Caco-2 (cell line): ENCODE measurements around the gene LYPD3. TPM values are rescaled to one million over a fixed set of nuclear protein-coding genes. Genes with fewer than 3 reads are reported as not detected.

Experiments used
- BruUV-seq: library from RNA; stranded (reverse); fragments of 400-500 nt; replicated peaks from 2 replicates; lab custom pipeline; 2021; lab: Mats Ljungman, UMichigan
- CTCF ChIA-PET: fragments of 300-600 bp; sonication (Branson Sonifier 250); formaldehyde crosslinking; loops from one replicate; lab custom pipeline; 2022; ENCODE audit warnings: antibody characterized with exemption; lab: Charles Lee
- POLR2A ChIA-PET: fragments of 300-600 bp; sonication (Branson Sonifier 250); formaldehyde crosslinking; loops from one replicate; lab custom pipeline; 2022; ENCODE audit warnings: antibody characterized with exemption; lab: Charles Lee
- DNase-seq, 2 experiments: peaks; one replicate each; pipeline versions ENCODE4 v3.0.0 to v3.0.0-alpha.2; 2020 to 2022
- H3K27me3 ChIP-seq: replicated peaks from 2 replicates; pipeline ENCODE4 v1.6.0; 2011; ENCODE audit warnings: low read length; ENCODE audit not compliant: control insufficient read depth, insufficient read depth
- H3K36me3 ChIP-seq: 2 replicates; pipeline ENCODE4 v1.5.1; 2011; ENCODE audit warnings: low read length; ENCODE audit not compliant: control insufficient read depth, insufficient read depth
- H3K4me1 ChIP-seq: fragments of 250-450 bp; sonication (Bioruptor Pico); 2 replicates; pipeline ENCODE4 v1.5.1; 2020; ENCODE audit warnings: mild to moderate bottlenecking
- H3K4me3 ChIP-seq: 2 replicates; pipeline ENCODE4 v1.5.1; 2011; ENCODE audit warnings: low read depth, mild to moderate bottlenecking, control low read depth, low read length
- H3K9me3 ChIP-seq: fragments of 250-450 bp; sonication (Bioruptor Pico); 2 replicates; pipeline ENCODE4 v1.5.1; 2020; ENCODE audit warnings: mild to moderate bottlenecking, moderate library complexity
- H3K27ac Mint-ChIP-seq: one replicate; pipeline ENCODE4 v1.8.0; 2022; ENCODE audit warnings: mixed read lengths; ENCODE audit not compliant: unreplicated experiment
- H3K27me3 Mint-ChIP-seq: one replicate; pipeline ENCODE4 v1.8.0; 2022; ENCODE audit warnings: mixed read lengths; ENCODE audit not compliant: insufficient read depth, unreplicated experiment
- H3K36me3 Mint-ChIP-seq: one replicate; pipeline ENCODE4 v1.8.0; 2022; ENCODE audit warnings: mild to moderate bottlenecking, mixed read lengths; ENCODE audit not compliant: insufficient read depth, unreplicated experiment
- H3K4me1 Mint-ChIP-seq: one replicate; pipeline ENCODE4 v1.8.0; 2022; ENCODE audit warnings: low read depth, mixed read lengths; ENCODE audit not compliant: unreplicated experiment
- H3K4me3 Mint-ChIP-seq: one replicate; pipeline ENCODE4 v1.8.0; 2022; ENCODE audit warnings: mild to moderate bottlenecking, moderate library complexity, mixed read lengths; ENCODE audit not compliant: unreplicated experiment
- H3K9me3 Mint-ChIP-seq: one replicate; pipeline ENCODE4 v1.8.0; 2022; ENCODE audit warnings: mixed read lengths; ENCODE audit not compliant: unreplicated experiment
- CTCF ChIP-seq, 2 experiments: fragments of 200-600 bp in 1 of 2; IDR thresholded peaks; 1 replicate in 1 of 2; 2 replicates in 1 of 2; pipeline versions ENCODE4 v1.5.1 to v1.8.0; 2011 to 2022; ENCODE audit warnings: antibody characterized with exemption in 1 of 2, control low read depth in 1 of 2, inconsistent platforms in 1 of 2, low read depth in 1 of 2, low read length in 1 of 2, mild to moderate bottlenecking in 1 of 2, moderate library complexity in 1 of 2; ENCODE audit not compliant: insufficient read depth in 1 of 2, severe bottlenecking in 1 of 2, unreplicated experiment in 1 of 2
- intact Hi-C: fragments of 100-400 bp; cut with micrococcal nuclease; formaldehyde crosslinking; loops from one replicate; pipeline ENCODE4 v1.10.0; 2022; ENCODE audit not compliant: unreplicated experiment
- total RNA-seq: library from RNA; stranded (reverse); gene quantifications from 2 replicates; pipeline ENCODE4 v1.2.3, GENCODE V29; 2022

LYPD3 gene
- total RNA-seq, 1 experiment from 2014 or later, result 1.3 TPM

DNA sequence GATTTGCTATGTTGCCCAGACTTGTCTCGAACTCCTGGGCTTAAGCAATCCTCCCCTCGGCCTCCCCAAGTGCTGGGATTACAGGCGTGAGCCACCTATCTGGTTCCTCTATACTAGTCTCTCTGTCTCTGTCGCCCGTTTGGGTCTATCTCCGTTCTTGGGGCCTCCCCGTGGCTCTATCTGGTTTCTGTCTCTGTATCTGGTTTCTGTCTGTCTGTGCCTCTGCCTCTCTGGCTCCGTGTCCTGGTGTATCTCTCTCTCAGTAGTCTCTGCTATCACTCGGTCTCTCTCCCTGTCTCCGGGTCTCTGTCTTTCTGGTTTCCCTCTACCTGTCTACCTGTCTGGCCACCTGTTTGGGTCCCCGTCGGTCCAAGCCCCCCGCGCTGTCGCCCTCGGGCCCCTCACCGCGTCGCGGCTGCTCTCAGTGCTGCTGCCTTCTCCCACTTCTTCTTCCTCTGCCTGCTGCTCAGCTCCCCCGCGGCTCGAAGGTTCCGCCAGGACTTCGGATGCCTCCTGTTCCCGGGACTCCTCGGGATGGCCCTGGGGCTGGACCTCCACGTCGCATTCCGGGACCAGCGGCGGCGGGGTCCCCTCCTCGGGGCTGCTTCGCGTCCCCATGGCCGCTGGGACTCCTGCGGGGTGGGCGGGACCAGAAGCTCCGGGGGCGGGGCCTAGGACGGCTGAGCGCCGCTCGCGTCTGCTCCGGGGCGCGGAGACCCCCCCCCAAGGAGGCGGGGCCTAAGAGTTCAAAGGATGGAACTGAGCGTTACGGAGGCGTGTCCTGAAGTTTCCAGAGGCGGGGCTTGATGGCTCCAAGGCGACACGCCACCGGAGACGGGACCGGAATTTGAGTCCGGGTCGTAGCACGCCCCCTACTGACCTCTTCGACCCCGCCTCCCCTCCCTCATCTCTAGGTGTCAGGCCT is 38.4 kb upstream of the LYPD3 start:
- H3K4me3 Mint-ChIP-seq, result peak overlapping the region; percentile 90
- peaks cover 55% of the 10 kb centered on the region for H3K36me3 Mint-ChIP-seq
- peak overlapping the region; percentile 91 for H3K4me3 ChIP-seq
- no TSS peak for BruUV-seq
- H3K9me3 Mint-ChIP-seq, result no peaks in the 10 kb centered on the region
- peaks cover 33% of the 10 kb centered on the region for H3K4me1 Mint-ChIP-seq
- POLR2A ChIA-PET, result interaction anchor here (0.6 to 2.0 kb wide), 6 partner anchors 16 to 62 kb away, joined by 3 to 17 read pairs (median 6); partner anchors contain the start of gene ZNF575
- intact Hi-C loops, result loop anchor here (1.0 to 5.0 kb wide), 5 partner anchors 16 to 56 kb away; partner anchors contain the start of gene ZNF575
- DNase-seq, result peak; percentile 98 to 99
- H3K9me3 ChIP-seq, result no peaks in the 10 kb centered on the region
- CTCF ChIA-PET, result interaction anchor here (0.6 to 2.4 kb wide), 10 partner anchors 9 to 92 kb away, joined by 3 to 29 read pairs (median 7); partner anchors contain the start of genes IRGQ, ZNF575 and ZNF576
- no peaks in the 10 kb centered on the region for H3K27me3 ChIP-seq
- no peaks in the 10 kb centered on the region for H3K36me3 ChIP-seq
- H3K4me1 ChIP-seq, result peaks cover 25% of the 10 kb centered on the region
- TF ChIP-seq CTCF (IDR thresholded peaks at IDR 0.05; ENCODE audit: insufficient read depth in 1 of 2, low read depth in 1 of 2, low read length in 1 of 2, severe bottlenecking in 1 of 2, unreplicated experiment in 1 of 2), result peak; percentile 49 to 64
- H3K27ac Mint-ChIP-seq, result peak overlapping the region; percentile 92
- no peaks in the 10 kb centered on the region for H3K27me3 Mint-ChIP-seq

DNA sequence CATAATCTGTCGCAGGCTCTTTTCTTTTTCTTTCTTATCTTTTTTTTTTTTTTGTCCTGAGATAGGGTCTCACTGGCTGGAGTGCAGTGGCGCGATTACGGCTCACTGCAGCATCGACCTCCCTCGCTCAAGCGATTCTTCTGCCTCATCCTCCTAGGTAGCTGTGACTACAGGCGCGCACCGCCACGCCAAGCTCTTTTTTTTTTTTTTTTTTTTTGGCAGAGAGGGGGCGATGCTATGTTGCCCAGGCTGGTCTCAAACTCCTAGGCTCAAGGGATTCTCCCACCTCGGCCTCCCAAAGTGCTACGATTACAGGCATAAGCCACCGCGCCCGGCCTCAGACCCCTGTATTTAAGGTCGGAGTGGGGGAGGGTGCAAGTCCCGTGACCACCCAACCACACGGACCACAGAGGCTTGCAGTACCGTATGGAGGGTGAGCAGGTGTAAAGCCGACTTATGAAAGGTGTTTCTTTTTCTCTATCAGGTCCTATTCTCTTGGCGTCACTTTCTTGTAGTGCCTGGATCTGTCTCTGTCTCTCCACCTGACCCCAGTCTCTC is 37.1 kb upstream of the LYPD3 start:
- H3K27ac Mint-ChIP-seq, result peak overlapping the region; percentile 92
- H3K36me3 ChIP-seq, result peaks cover 2% of the 10 kb centered on the region; the same call in 1 of the 2 replicates
- CTCF ChIA-PET, result interaction anchor here (0.6 to 0.7 kb wide), 3 partner anchors 39 to 125 kb away, joined by 3 to 5 read pairs (median 4); no protein-coding TSS in a partner anchor
- H3K4me3 ChIP-seq, result no peak overlapping the region
- peaks cover 57% of the 10 kb centered on the region for H3K36me3 Mint-ChIP-seq
- intact Hi-C loops, result loop anchor here (5.0 kb wide), 1 partner anchor 55 kb away; no protein-coding TSS in a partner anchor
- no peaks in the 10 kb centered on the region for H3K9me3 Mint-ChIP-seq
- H3K27me3 Mint-ChIP-seq, result no peaks in the 10 kb centered on the region
- H3K27me3 ChIP-seq, result no peaks in the 10 kb centered on the region
- H3K9me3 ChIP-seq, result no peaks in the 10 kb centered on the region
- no peak overlapping the region for H3K4me3 Mint-ChIP-seq
- TF ChIP-seq CTCF (IDR thresholded peaks at IDR 0.05; ENCODE audit: insufficient read depth in 1 of 2, low read depth in 1 of 2, low read length in 1 of 2, severe bottlenecking in 1 of 2, unreplicated experiment in 1 of 2), result no peak
- H3K4me1 Mint-ChIP-seq, result peaks cover 43% of the 10 kb centered on the region
- DNase-seq, result no peak
- H3K4me1 ChIP-seq, result peaks cover 29% of the 10 kb centered on the region
- BruUV-seq, result no TSS peak
- POLR2A ChIA-PET, result no interaction called here
